ENCODE results near the gene GRM5.

GRCh38 chr11:89065066-89065465 is 716 bp downstream of the GRM5 start:
- TF ChIP-seq, protein P1, sequence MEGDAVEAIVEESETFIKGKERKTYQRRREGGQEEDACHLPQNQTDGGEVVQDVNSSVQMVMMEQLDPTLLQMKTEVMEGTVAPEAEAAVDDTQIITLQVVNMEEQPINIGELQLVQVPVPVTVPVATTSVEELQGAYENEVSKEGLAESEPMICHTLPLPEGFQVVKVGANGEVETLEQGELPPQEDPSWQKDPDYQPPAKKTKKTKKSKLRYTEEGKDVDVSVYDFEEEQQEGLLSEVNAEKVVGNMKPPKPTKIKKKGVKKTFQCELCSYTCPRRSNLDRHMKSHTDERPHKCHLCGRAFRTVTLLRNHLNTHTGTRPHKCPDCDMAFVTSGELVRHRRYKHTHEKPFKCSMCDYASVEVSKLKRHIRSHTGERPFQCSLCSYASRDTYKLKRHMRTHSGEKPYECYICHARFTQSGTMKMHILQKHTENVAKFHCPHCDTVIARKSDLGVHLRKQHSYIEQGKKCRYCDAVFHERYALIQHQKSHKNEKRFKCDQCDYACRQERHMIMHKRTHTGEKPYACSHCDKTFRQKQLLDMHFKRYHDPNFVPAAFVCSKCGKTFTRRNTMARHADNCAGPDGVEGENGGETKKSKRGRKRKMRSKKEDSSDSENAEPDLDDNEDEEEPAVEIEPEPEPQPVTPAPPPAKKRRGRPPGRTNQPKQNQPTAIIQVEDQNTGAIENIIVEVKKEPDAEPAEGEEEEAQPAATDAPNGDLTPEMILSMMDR (IDR thresholded peaks at IDR 0.05) = no peak
- TF ChIP-seq POLR2A (IDR thresholded peaks at IDR 0.05) (no peak), POLR2AphosphoS5 (IDR thresholded peaks at IDR 0.05) (no peak)
